ENCODE measurements around the gene SOCS7.

Gene SOCS7

DNA sequence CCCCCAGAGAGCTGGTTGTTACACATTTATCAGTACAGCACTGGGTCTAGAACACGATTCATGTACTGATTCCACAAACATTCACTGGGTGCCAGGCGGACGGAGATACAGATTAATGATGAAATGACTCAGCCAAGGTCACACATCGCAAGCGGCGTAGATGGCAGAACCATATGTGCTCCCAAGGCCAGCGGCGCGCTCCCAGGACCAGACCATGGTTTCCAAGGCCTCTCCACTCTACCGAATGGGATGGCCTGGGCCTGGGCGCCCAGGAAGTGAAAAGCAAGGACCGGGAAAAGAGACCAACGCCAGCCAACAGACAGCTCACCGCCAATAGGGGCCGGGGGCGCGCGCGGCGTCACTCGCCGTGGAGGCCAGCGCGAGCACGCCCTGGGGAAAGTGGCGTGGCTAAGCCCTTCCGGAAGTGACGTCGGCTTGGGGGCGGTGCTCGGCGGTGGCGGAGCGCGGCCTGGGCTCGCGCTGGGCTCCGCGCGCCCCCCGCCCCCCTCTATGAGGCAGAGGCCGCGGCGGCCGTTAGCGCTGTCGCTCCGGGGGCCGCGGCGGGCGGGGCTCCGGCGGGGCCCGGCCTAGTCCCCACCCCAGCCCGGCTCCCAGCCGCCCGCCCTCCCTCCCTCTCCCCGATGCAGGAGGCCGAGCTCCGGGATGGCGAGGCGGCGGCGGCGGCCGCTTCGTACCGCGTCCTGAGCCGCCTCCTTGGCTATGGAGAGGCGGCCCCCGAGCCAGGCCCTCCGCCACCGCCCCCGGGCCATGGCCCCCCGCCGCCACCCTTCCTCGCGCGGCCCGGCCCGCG, at the start of gene SOCS7:
Gene SOCS7 (plus strand): TSS at position 433 of the 811 bp plus-strand sequence. CDS start 209 bp downstream, at position 642.
- Histone ChIP-seq H3K9me3 (ENCODE audit: control insufficient read depth, insufficient read depth, low read length) (no peaks in the 10 kb centered on the region; the same call in 1 of the 2 replicates), H3K4me1 (ENCODE audit: insufficient read depth, low read length) (peaks cover 26% of the 10 kb centered on the region), H3K36me3 (ENCODE audit: insufficient read depth, low read length) (no peaks in the 10 kb centered on the region), H3K9ac (ENCODE audit: low read depth, low read length) (peak within 1 kb of the TSS; percentile 82)

DNA sequence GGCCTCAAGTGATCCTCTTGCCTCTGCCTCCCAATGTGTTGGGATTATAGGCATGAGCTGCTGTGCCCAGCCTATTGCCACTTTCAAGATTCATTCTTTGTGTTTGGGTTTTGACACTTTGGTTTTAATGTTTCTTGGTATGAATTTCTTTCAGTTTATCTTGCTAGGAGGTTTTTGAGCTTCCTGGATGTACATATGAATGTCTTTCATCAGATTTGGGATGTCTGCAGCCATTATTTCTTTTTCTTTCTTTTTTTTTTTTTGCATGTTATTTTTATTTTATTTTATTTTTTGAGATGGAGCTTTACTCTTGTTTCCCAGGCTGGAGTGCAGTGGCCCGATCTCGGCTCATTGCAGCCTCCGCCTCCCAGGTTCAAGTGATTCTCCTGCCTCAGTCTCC, 36.1 kb upstream of the SOCS7 start:
- no peaks in the 10 kb centered on the region; the same call in 1 of the 2 replicates for H3K36me3 ChIP-seq (ENCODE audit: insufficient read depth, low read length)
- no peaks in the 10 kb centered on the region for H3K9me3 ChIP-seq (ENCODE audit: control insufficient read depth, insufficient read depth, low read length)
- H3K4me1 ChIP-seq (ENCODE audit: insufficient read depth, low read length) = no peaks in the 10 kb centered on the region
- H3K9ac ChIP-seq (ENCODE audit: low read depth, low read length) = no peak overlapping the region

DNA sequence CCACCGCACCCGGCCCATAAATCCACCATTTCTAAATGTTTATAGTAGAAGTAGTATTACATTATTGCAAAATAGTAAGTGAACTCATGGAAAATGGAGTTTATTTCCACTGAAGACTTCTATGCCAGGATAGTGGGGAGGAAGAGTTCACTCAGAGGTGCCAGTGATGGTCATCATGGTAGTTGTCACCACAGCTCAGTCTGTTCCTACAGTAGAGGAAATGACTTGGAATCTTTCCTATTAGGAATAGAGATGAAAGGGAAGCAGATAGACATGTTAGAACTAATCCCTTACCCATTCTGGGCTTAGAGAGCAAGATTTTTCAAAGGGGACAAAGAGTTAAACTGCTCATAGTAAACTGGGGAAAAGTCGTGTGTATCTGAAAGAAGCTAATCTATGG, 34.6 kb upstream of the SOCS7 start:
- Histone ChIP-seq H3K9me3 (ENCODE audit: control insufficient read depth, insufficient read depth, low read length) (no peaks in the 10 kb centered on the region), H3K36me3 (ENCODE audit: insufficient read depth, low read length) (no peaks in the 10 kb centered on the region; the same call in 1 of the 2 replicates), H3K4me1 (ENCODE audit: insufficient read depth, low read length) (no peaks in the 10 kb centered on the region), H3K9ac (ENCODE audit: low read depth, low read length) (no peak overlapping the region)

DNA sequence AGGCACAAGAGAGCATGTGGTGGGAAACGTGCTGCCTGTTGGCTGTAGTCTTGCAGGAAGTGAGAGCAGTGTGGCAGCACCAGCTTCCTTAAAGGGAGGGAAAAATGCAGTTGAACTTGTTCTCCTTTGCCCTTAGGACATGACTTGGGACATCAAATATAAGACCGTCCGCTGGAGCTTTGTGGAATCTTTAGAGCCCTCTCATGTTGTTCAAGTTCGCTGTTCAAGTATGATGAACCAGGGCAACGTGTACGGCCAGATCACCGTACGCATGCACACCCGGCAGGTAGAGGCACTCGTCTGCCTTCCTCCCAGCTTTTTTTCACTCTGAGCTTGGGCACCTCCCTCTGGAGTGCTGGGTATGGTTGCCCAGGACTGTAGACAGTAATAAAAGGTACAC, 31.2 kb upstream of the SOCS7 start:
- H3K9me3 ChIP-seq (ENCODE audit: control insufficient read depth, insufficient read depth, low read length) = no peaks in the 10 kb centered on the region
- no peak overlapping the region for H3K9ac ChIP-seq (ENCODE audit: low read depth, low read length)
- peaks cover 13% of the 10 kb centered on the region for H3K4me1 ChIP-seq (ENCODE audit: insufficient read depth, low read length)
- H3K36me3 ChIP-seq (ENCODE audit: insufficient read depth, low read length) = peaks cover 4% of the 10 kb centered on the region

DNA sequence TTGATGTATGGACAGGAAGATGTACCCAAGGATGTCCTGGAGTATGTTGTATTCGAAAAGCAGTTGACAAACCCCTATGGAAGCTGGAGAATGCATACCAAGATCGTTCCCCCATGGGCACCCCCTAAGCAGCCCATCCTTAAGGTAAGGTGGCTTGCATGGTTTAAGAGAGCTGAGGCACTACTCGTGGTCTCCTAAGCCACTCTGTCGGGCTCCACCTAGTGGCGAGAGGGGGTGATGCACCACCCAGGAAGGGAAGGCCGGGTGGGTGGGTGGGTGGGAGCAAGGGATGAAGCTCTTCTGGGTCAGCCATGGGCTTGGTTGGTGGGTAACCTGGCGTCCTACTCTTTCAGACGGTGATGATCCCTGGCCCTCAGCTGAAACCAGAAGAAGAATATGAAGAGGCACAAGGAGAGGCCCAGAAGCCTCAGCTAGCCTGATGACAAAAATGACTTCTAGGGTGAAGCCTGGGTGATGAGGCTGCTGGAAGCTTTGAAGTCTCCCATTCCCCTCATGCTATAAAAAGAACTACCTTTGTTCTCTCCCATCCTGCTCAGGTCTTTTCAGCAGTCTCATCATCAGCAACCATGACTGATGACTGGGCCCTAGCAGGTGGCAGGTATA, 29.4 kb upstream of the SOCS7 start:
- Histone ChIP-seq H3K9ac (ENCODE audit: low read depth, low read length) (no peak overlapping the region), H3K9me3 (ENCODE audit: control insufficient read depth, insufficient read depth, low read length) (no peaks in the 10 kb centered on the region), H3K36me3 (ENCODE audit: insufficient read depth, low read length) (peaks cover 4% of the 10 kb centered on the region), H3K4me1 (ENCODE audit: insufficient read depth, low read length) (peaks cover 18% of the 10 kb centered on the region)

- H3K9ac ChIP-seq (ENCODE audit: low read depth, low read length) = no peak overlapping the region
- peaks cover 4% of the 10 kb centered on the region for H3K36me3 ChIP-seq (ENCODE audit: insufficient read depth, low read length)
- peaks cover 18% of the 10 kb centered on the region for H3K4me1 ChIP-seq (ENCODE audit: insufficient read depth, low read length)
- H3K9me3 ChIP-seq (ENCODE audit: control insufficient read depth, insufficient read depth, low read length) = no peaks in the 10 kb centered on the region
Observed at GRCh38 chr17:38322897-38323296, 28.7 kb upstream of the SOCS7 start.

DNA sequence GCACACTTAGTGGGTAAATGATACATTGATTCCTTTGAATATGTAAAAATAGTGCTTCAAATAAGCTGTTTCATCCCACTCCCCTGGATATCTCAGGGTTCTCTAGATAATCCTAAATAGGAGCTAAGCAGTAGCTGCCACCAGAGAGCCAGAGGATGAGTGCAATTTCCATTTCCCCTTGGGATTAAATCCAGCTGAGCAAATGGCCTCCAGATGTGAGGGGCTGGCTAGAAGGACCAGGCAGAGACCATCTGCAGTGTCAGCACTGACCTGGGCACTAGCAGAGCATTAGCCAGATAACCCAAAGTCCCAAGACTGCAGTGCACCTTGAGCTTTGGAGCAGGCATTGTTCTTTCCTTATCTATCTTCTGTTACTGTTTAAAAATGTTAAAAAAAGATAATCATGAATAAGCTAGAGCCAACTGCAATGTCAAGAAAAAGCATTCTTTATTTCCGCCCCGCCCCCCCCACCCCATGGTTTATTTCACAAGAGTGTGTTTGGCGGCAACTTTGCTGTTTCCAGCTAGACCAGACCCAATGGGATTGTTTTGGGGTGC, 27.4 kb upstream of the SOCS7 start:
- Histone ChIP-seq H3K36me3 (ENCODE audit: insufficient read depth, low read length) (peaks cover 4% of the 10 kb centered on the region), H3K9me3 (ENCODE audit: control insufficient read depth, insufficient read depth, low read length) (no peaks in the 10 kb centered on the region), H3K4me1 (ENCODE audit: insufficient read depth, low read length) (peaks cover 18% of the 10 kb centered on the region), H3K9ac (ENCODE audit: low read depth, low read length) (no peak overlapping the region)

- H3K36me3 ChIP-seq (ENCODE audit: insufficient read depth, low read length) = peaks cover 4% of the 10 kb centered on the region
- H3K4me1 ChIP-seq (ENCODE audit: insufficient read depth, low read length) = peaks cover 18% of the 10 kb centered on the region
- H3K9me3 ChIP-seq (ENCODE audit: control insufficient read depth, insufficient read depth, low read length) = no peaks in the 10 kb centered on the region
- no peak overlapping the region for H3K9ac ChIP-seq (ENCODE audit: low read depth, low read length)
Observed at GRCh38 chr17:38324772-38325171, 26.9 kb upstream of the SOCS7 start.

DNA sequence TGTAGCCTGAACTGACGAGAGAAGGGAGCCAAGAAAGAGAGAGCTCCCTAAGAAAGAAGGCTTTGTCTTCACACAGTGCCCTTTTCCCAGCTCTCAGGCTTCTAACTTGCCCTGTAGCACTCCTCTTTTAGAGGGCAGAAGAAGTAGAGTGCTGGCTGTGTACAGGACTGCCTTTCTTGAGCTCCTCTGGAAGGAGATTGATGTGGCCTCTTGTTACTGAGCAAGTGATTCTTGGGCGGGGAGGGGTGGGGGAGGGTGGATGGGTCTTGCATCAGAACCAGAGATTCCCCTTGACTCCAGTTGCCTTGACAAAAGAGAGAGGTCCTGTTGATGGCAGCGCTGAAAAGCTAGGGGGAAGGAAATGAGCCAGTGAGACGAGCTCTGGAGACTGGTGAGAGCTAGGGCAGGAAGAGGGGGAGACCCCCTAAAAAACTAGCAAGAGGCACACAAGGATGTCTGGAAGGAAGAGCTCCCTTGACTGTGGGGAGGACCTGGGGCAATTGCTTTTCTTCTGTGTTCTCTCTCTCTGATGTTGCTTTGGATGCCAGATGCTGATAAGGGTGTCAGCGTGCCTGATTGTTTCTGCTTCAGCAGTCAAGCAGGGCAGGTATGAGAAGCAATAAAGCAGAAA, 26.3 kb upstream of the SOCS7 start:
- Histone ChIP-seq H3K36me3 (ENCODE audit: insufficient read depth, low read length) (peaks cover 4% of the 10 kb centered on the region), H3K9ac (ENCODE audit: low read depth, low read length) (no peak overlapping the region), H3K9me3 (ENCODE audit: control insufficient read depth, insufficient read depth, low read length) (no peaks in the 10 kb centered on the region), H3K4me1 (ENCODE audit: insufficient read depth, low read length) (peaks cover 18% of the 10 kb centered on the region)

DNA sequence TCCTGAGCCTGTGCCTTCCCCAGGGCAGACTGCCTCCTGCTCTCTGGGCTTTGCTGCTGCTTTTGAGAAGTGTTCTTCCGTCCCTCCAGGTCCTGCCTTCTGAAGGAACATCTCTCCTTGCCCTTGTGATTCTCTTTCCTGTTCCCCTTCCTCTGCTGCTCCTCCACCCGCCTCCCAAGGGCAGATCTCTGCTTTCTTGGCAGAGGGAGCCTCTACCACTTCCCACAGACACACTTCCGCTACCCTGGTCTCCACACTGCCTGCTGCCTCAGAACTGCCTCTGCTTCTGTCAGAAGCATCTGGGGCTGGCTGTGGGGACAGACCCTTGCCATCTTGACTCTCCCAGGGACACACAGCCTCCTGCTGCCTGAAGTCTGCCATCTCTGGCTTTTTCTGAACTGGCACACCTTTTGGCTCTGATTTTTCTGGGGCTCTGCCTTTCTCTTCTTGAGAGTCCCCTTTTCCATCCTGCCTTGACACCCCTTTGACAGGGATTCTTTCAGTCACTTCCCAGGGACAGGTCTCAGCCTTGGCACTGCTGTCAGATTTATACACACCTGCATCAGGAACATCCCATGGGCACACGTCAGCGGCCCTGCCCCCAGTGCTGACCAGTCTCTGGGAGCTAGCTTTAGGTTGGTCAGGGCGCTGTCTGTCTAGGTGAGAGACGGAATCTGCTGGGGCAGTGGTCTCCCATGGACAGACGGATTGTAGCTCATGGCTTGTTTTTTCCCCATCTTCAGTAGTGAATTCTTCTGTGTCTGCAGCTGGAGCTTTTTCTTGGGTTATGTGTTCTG, 24.4 kb upstream of the SOCS7 start:
- Histone ChIP-seq H3K9me3 (ENCODE audit: control insufficient read depth, insufficient read depth, low read length) (no peaks in the 10 kb centered on the region), H3K4me1 (ENCODE audit: insufficient read depth, low read length) (peaks cover 18% of the 10 kb centered on the region), H3K9ac (ENCODE audit: low read depth, low read length) (no peak overlapping the region), H3K36me3 (ENCODE audit: insufficient read depth, low read length) (peaks cover 4% of the 10 kb centered on the region)

GRCh38 chr17:38327936-38328335, 23.7 kb upstream of the SOCS7 start:
- peaks cover 18% of the 10 kb centered on the region for H3K4me1 ChIP-seq (ENCODE audit: insufficient read depth, low read length)
- no peak overlapping the region for H3K9ac ChIP-seq (ENCODE audit: low read depth, low read length)
- no peaks in the 10 kb centered on the region for H3K9me3 ChIP-seq (ENCODE audit: control insufficient read depth, insufficient read depth, low read length)
- no peaks in the 10 kb centered on the region; the same call in 1 of the 2 replicates for H3K36me3 ChIP-seq (ENCODE audit: insufficient read depth, low read length)

GRCh38 chr17:38328620-38329019, 23.0 kb upstream of the SOCS7 start:
- no peak overlapping the region for H3K9ac ChIP-seq (ENCODE audit: low read depth, low read length)
- H3K9me3 ChIP-seq (ENCODE audit: control insufficient read depth, insufficient read depth, low read length) = no peaks in the 10 kb centered on the region
- H3K4me1 ChIP-seq (ENCODE audit: insufficient read depth, low read length) = peaks cover 18% of the 10 kb centered on the region
- H3K36me3 ChIP-seq (ENCODE audit: insufficient read depth, low read length) = no peaks in the 10 kb centered on the region

- no peaks in the 10 kb centered on the region for H3K9me3 ChIP-seq (ENCODE audit: control insufficient read depth, insufficient read depth, low read length)
- no peak overlapping the region for H3K9ac ChIP-seq (ENCODE audit: low read depth, low read length)
- H3K4me1 ChIP-seq (ENCODE audit: insufficient read depth, low read length) = peaks cover 15% of the 10 kb centered on the region
- no peaks in the 10 kb centered on the region for H3K36me3 ChIP-seq (ENCODE audit: insufficient read depth, low read length)
Observed at GRCh38 chr17:38329284-38329683, 22.4 kb upstream of the SOCS7 start.

All from ES-I3 (cell line).